PC-3 (cell line): ENCODE data around the gene CCDC197. TPM values are rescaled to one million over a fixed set of nuclear protein-coding genes. Genes with fewer than 3 reads are reported as not detected.

Experiments
- ATAC-seq: fragments of 200-7000 bp; cut with Tn5 transposase; 2 replicates; pipeline ENCODE4 v1.9.1; 2020; ENCODE audit warnings: mild to moderate bottlenecking, moderate library complexity
- BruUV-seq: library from RNA; stranded (reverse); fragments of 400-500 nt; replicated peaks from 2 replicates; lab custom pipeline; 2021; lab: Mats Ljungman, UMichigan
- CTCF ChIA-PET: fragments of 300-600 bp; sonication (Branson Sonifier 250); formaldehyde crosslinking; loops from one replicate; lab custom pipeline; 2022; ENCODE audit warnings: antibody characterized with exemption; lab: Charles Lee
- POLR2A ChIA-PET: fragments of 300-600 bp; sonication (Branson Sonifier 250); formaldehyde crosslinking; loops from one replicate; lab custom pipeline; 2022; ENCODE audit warnings: antibody characterized with exemption; ENCODE audit not compliant: unreplicated experiment; lab: Charles Lee
- DNase-seq: peaks from one replicate; pipeline ENCODE4 v3.0.0-alpha.2; 2015
- H2AFZ ChIP-seq: fragments of 300-600 bp; sonication (generic); 2 replicates; pipeline ENCODE4 v1.6.0; 2016; ENCODE audit warnings: antibody characterized with exemption, low read length
- H3F3A ChIP-seq: fragments of 300-600 bp; sonication (generic); one replicate; pipeline ENCODE4 v1.6.0; 2017; ENCODE audit warnings: antibody characterized with exemption, low read length, control low read depth, mild to moderate bottlenecking; ENCODE audit not compliant: unreplicated experiment
- H3K27ac ChIP-seq: fragments of 300-600 bp; sonication (generic); 2 replicates; pipeline ENCODE4 v1.5.1; 2016; ENCODE audit warnings: mild to moderate bottlenecking, low read length
- H3K27me3 ChIP-seq: fragments of 300-600 bp; sonication (generic); 2 replicates; pipeline ENCODE4 v1.6.1; 2016; ENCODE audit warnings: low read length, mixed read lengths
- H3K36me3 ChIP-seq: fragments of 300-600 bp; sonication (generic); 2 replicates; pipeline ENCODE4 v1.6.1; 2016; ENCODE audit warnings: low read depth, mixed run types, low read length, mixed read lengths
- H3K4me1 ChIP-seq: fragments of 300-600 bp; sonication (generic); 2 replicates; pipeline ENCODE4 v1.5.1; 2016; ENCODE audit warnings: low read length; ENCODE audit not compliant: insufficient read depth
- H3K4me2 ChIP-seq: fragments of 300-600 bp; sonication (generic); 2 replicates; pipeline ENCODE4 v1.6.0; 2016; ENCODE audit warnings: low read length
- H3K4me3 ChIP-seq: fragments of 300-600 bp; sonication (generic); 2 replicates; pipeline ENCODE4 v1.5.1; 2016; ENCODE audit warnings: mild to moderate bottlenecking, low read length, mixed read lengths
- H3K79me2 ChIP-seq: fragments of 300-600 bp; sonication (generic); 2 replicates; pipeline ENCODE4 v1.6.1; 2017; ENCODE audit warnings: low read length, mixed read lengths
- H3K9ac ChIP-seq: fragments of 300-600 bp; sonication (generic); 2 replicates; pipeline ENCODE4 v1.6.0; 2016; ENCODE audit warnings: mild to moderate bottlenecking, low read length
- H3K9me2 ChIP-seq: fragments of 300-600 bp; sonication (generic); replicated peaks from 2 replicates; pipeline ENCODE4 v1.6.1; 2016; ENCODE audit warnings: mixed run types, low read length, mixed read lengths
- H3K9me3 ChIP-seq: fragments of 300-600 bp; sonication (generic); 2 replicates; pipeline ENCODE4 v1.6.1; 2016; ENCODE audit warnings: low read length, mixed read lengths
- H4K20me1 ChIP-seq: fragments of 300-600 bp; sonication (generic); 2 replicates; pipeline ENCODE4 v1.6.1; 2016; ENCODE audit warnings: low read length, mixed read lengths
- EZH2 ChIP-seq: fragments of 300-600 bp; sonication (generic); IDR thresholded peaks from one replicate; pipeline ENCODE4 v1.6.1; 2017; ENCODE audit warnings: antibody characterized with exemption, mild to moderate bottlenecking, low read length; ENCODE audit not compliant: unreplicated experiment
- EZH2phosphoT487 ChIP-seq: fragments of 300-600 bp; sonication (generic); IDR thresholded peaks from 2 replicates; pipeline ENCODE4 v1.6.1; 2018; ENCODE audit warnings: mild to moderate bottlenecking, antibody characterized with exemption, low read length, borderline replicate concordance
- intact Hi-C: fragments of 100-400 bp; cut with micrococcal nuclease; formaldehyde crosslinking; loops from 2 replicates; pipeline ENCODE4 v1.9.0; 2023
- total RNA-seq: library from RNA; depleted of rRNA; stranded (reverse); fragments of >200 nt; gene quantifications from 2 replicates; pipeline ENCODE4 v1.2.3, GENCODE V29; 2014
- TF ChIP-seq, protein P1 (sequence below): fragments of 300-600 bp; sonication (generic); conservative IDR thresholded peaks from 2 replicates; pipeline ENCODE4 v1.5.1; 2017; ENCODE audit warnings: antibody characterized with exemption, low read depth, mild to moderate bottlenecking, low read length

The CCDC197 gene
- total RNA-seq, 1 experiment from 2014 or later: not detected

DNA sequence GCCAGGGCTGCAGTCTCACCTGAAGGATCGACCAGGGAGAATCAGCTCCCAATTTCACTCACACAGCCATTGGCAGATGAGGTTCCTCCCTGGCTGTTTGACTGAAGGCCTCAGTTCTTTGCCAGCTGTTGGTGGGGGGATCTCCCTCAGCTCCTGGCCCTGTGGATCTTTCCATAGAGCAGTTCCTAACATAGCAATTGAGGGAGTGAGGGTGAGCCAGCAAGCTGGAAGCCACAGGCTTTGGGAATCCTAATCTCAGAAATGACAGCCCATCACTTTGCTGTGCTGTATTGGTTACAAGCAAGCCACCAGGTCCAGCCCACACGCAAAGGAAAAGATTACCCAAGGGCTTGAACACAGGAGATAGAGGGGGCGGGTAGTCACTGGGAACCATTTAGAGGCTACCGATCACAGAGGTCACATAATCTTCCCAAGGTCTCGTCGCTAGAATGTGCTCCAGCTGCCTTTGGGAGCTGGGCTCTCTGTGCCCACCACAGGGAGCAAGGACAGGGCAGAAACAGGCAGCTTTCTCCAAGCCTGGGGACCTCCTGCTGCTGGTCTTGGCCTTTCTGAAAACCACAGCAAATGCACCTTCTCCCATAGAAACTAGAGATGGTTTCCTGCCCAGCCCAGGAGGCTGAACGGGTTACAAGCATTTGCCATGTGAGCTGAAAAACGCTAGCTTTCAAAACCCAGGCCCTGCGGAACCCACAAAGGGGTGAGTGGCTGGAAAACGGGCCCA lies 24.5 kb downstream of the CCDC197 start:
- TF ChIP-seq, protein P1, sequence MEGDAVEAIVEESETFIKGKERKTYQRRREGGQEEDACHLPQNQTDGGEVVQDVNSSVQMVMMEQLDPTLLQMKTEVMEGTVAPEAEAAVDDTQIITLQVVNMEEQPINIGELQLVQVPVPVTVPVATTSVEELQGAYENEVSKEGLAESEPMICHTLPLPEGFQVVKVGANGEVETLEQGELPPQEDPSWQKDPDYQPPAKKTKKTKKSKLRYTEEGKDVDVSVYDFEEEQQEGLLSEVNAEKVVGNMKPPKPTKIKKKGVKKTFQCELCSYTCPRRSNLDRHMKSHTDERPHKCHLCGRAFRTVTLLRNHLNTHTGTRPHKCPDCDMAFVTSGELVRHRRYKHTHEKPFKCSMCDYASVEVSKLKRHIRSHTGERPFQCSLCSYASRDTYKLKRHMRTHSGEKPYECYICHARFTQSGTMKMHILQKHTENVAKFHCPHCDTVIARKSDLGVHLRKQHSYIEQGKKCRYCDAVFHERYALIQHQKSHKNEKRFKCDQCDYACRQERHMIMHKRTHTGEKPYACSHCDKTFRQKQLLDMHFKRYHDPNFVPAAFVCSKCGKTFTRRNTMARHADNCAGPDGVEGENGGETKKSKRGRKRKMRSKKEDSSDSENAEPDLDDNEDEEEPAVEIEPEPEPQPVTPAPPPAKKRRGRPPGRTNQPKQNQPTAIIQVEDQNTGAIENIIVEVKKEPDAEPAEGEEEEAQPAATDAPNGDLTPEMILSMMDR: no peak
- TF ChIP-seq EZH2: no peak
- TF ChIP-seq EZH2phosphoT487: no peak
- H3K27ac ChIP-seq: no peak overlapping the region
- POLR2A ChIA-PET: no interaction called here
- no peak overlapping the region for H3K4me2 ChIP-seq
- H4K20me1 ChIP-seq: no peaks in the 10 kb centered on the region
- H3K79me2 ChIP-seq: no peaks in the 10 kb centered on the region
- CTCF ChIA-PET: interaction anchor here (0.6 kb wide), 1 partner anchor 9 kb away, joined by 3 read pairs; no protein-coding TSS in a partner anchor
- BruUV-seq: no TSS peak
- no peaks in the 10 kb centered on the region for H3K9me3 ChIP-seq
- DNase-seq (no peak), ATAC-seq (no peak)
- H3K36me3 ChIP-seq: no peaks in the 10 kb centered on the region
- no peaks in the 10 kb centered on the region for H3F3A ChIP-seq
- H3K4me1 ChIP-seq: peaks cover 28% of the 10 kb centered on the region
- intact Hi-C loops: no loop called here
- H2AFZ ChIP-seq: no peak overlapping the region
- no peaks in the 10 kb centered on the region for H3K9me2 ChIP-seq
- H3K4me3 ChIP-seq: no peak overlapping the region
- no peaks in the 10 kb centered on the region for H3K27me3 ChIP-seq
- H3K9ac ChIP-seq: no peak overlapping the region

DNA sequence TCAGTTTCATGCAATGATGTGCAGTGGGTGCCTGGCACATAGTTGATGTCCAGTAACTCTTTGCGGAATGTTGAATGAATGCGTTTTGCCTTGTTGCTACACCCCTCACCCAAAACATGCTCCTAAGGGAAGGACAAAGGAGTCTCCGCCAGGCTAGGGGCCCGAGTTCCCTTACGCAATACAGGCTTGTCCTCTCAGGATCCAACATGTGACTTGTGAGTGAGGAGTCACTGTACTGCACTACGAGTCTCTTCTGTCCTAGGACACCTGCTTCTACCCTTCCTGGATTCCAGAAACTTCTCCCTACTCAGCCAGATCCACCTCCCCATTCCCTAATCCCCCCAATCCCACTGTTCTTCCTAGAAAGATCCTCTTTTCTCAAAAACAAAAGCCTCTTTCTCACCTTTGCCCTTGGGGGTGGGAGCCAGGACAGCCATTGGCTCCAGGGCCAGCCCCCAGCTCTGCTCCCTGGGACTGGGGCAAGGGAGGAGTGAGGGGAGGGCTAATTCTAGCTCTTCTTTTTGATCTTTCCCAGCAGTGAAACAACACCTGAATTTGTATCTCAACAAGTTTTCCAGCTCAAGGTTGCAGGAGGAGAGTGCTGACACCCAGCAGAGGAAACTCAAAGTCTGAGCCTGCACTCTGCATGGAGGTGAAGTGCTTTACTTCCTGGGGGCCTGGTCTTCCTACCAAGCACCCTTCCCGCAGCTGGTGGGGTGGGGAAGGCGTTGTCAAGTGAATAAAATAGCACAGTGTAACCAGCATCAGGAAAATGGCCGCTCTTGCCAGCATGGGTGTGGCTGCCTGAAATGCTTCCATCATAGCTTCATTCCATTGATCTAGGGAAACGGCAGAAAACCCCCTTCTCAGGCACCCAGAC lies 25.7 kb downstream of the CCDC197 start:
- no peak for ATAC-seq
- TF ChIP-seq EZH2phosphoT487 (no peak), EZH2 (no peak)
- TF ChIP-seq, protein P1: no peak
- CTCF ChIA-PET: no interaction called here

More for the DNA sequence above, 25.7 kb downstream of the CCDC197 start:
- intact Hi-C loops: no loop called here
- Histone ChIP-seq H3K36me3 (no peaks in the 10 kb centered on the region), H3F3A (peaks cover under 1% of the 10 kb centered on the region), H3K4me3 (no peak overlapping the region), H3K9me3 (no peaks in the 10 kb centered on the region), H3K79me2 (no peaks in the 10 kb centered on the region), H3K9me2 (no peaks in the 10 kb centered on the region), H4K20me1 (no peaks in the 10 kb centered on the region), H3K9ac (no peak overlapping the region), H3K4me1 (peaks cover 40% of the 10 kb centered on the region), H3K27me3 (no peaks in the 10 kb centered on the region), H3K27ac (no peak overlapping the region), H2AFZ (no peak overlapping the region), H3K4me2 (no peak overlapping the region)
- POLR2A ChIA-PET: no interaction called here
- no TSS peak for BruUV-seq
- DNase-seq: no peak
